ENCODE measurements around the gene DNHD1.

Gene DNHD1

GRCh38 chr11:6583584-6583983 lies 86.5 kb downstream of the DNHD1 start:
- no peak for TF ChIP-seq CTCF (IDR thresholded peaks at IDR 0.05; ENCODE audit: insufficient read depth, low read length, missing control alignments)
- DNase-seq (ENCODE audit: low read depth, low spot score) = no peak
- POLR2A ChIA-PET = no interaction called here
- no peak overlapping the region for H3K4me3 ChIP-seq (ENCODE audit: low read depth, low read length)
- CTCF ChIA-PET = interaction anchor here (1.2 kb wide), 1 partner anchor 15 kb away, joined by 3 read pairs; no protein-coding TSS in a partner anchor

- TF ChIP-seq CTCF (IDR thresholded peaks at IDR 0.05; ENCODE audit: insufficient read depth, low read length, missing control alignments) = no peak
- no peak for DNase-seq (ENCODE audit: low read depth, low spot score)
- no peak overlapping the region for H3K4me3 ChIP-seq (ENCODE audit: low read depth, low read length)
- CTCF ChIA-PET = no interaction called here
- POLR2A ChIA-PET = no interaction called here
Observed at GRCh38 chr11:6584528-6584927, 87.4 kb downstream of the DNHD1 start.

GRCh38 chr11:6586434-6587359 lies 89.6 kb downstream of the DNHD1 start:
- TF ChIP-seq CTCF (IDR thresholded peaks at IDR 0.05; ENCODE audit: insufficient read depth, low read length, missing control alignments) = no peak
- no peak for DNase-seq (ENCODE audit: low read depth, low spot score)
- H3K4me3 ChIP-seq (ENCODE audit: low read depth, low read length) = no peak overlapping the region
- ChIA-PET POLR2A (no interaction called here), CTCF (interaction anchor here (1.3 to 2.2 kb wide), 2 partner anchors 10 to 56 kb away, joined by 3 to 6 read pairs; no protein-coding TSS in a partner anchor)

GRCh38 chr11:6587360-6587953 lies 90.4 kb downstream of the DNHD1 start:
- no peak for TF ChIP-seq CTCF (IDR thresholded peaks at IDR 0.05; ENCODE audit: insufficient read depth, low read length, missing control alignments)
- ChIA-PET POLR2A (no interaction called here), CTCF (interaction anchor here (1.3 to 2.2 kb wide), 2 partner anchors 9 to 57 kb away, joined by 3 to 6 read pairs; no protein-coding TSS in a partner anchor)
- H3K4me3 ChIP-seq (ENCODE audit: low read depth, low read length) = no peak overlapping the region
- DNase-seq (ENCODE audit: low read depth, low spot score) = no peak

DNA sequence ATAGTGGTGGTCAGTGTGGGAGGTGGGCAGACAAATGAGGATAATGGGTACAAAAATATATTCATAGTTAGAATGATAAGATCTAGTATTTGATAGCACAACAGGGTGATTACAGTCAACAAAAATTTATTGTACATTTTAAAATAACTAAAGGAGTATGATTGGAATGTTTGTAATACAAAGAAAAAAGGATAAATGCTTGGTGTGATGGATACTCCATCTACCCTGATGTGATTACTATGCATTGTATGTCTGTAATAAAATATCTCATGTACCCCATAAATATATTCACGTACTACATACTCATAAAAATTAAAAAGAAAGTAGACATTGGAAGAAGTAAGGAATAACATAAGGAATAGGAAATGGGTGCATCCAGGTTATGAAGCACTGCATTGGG lies 90.9 kb downstream of the DNHD1 start:
- DNase-seq (ENCODE audit: low read depth, low spot score) = no peak
- H3K4me3 ChIP-seq (ENCODE audit: low read depth, low read length) = no peak overlapping the region
- ChIA-PET POLR2A (no interaction called here), CTCF (interaction anchor here (2.2 kb wide), 1 partner anchor 57 kb away, joined by 6 read pairs; no protein-coding TSS in a partner anchor)
- TF ChIP-seq CTCF (IDR thresholded peaks at IDR 0.05; ENCODE audit: insufficient read depth, low read length, missing control alignments) = no peak

All from AG04449 (cell line).